Measurements from ENCODE around the gene DHX35. TPM values are rescaled to one million over a fixed set of nuclear protein-coding genes. Genes with fewer than 3 reads are reported as not detected.
A peak's percentile ranks its signal among the peaks of the same experiment; 100 is the strongest.

The DHX35 gene
- total RNA-seq, 4 donors from 2014 or later = 4.4 to 14.7 (median 10.8) TPM

DNA sequence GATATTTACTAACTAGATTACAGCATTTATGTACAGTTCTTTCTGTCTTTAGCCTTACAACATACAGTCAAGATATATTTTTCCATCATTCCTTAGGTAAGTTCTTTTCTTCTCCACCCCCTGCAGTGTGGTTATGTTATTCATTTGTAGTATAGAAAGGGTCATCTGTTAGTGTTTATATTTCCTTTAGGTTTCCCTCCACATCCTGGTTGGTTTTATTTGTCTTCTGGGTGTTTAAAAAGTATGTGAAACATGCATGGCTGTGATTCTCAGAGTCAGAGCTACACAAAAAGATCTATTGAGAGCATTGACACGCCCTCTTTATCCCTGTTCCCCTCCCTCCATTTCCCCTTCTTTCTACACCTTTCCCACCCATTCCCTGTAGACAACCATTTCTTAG lies 20.1 kb downstream of the DHX35 start:
- 67 to 84% methylated on average over 1 of the region's 1 CpG for WGBS, 2 donors
- peaks cover 0 to 23% (median 0%) of the 10 kb centered on the region in 3 donors for H3K36me3 ChIP-seq
- H3K4me1 ChIP-seq = peaks cover 10 to 41% (median 17%) of the 10 kb centered on the region in 3 donors
- intact Hi-C loops (cut with DNase I) = no loop called here
- H3K9me3 ChIP-seq = no peaks in the 10 kb centered on the region
- no peak for DNase-seq
- no peak for TF ChIP-seq POLR2A (IDR thresholded peaks at IDR 0.05)
- TF ChIP-seq, protein P1, sequence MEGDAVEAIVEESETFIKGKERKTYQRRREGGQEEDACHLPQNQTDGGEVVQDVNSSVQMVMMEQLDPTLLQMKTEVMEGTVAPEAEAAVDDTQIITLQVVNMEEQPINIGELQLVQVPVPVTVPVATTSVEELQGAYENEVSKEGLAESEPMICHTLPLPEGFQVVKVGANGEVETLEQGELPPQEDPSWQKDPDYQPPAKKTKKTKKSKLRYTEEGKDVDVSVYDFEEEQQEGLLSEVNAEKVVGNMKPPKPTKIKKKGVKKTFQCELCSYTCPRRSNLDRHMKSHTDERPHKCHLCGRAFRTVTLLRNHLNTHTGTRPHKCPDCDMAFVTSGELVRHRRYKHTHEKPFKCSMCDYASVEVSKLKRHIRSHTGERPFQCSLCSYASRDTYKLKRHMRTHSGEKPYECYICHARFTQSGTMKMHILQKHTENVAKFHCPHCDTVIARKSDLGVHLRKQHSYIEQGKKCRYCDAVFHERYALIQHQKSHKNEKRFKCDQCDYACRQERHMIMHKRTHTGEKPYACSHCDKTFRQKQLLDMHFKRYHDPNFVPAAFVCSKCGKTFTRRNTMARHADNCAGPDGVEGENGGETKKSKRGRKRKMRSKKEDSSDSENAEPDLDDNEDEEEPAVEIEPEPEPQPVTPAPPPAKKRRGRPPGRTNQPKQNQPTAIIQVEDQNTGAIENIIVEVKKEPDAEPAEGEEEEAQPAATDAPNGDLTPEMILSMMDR (IDR thresholded peaks at IDR 0.05) = no peak
- H3K27ac ChIP-seq = no peak overlapping the region
- H3K27me3 ChIP-seq = no peaks in the 10 kb centered on the region
- H3K4me3 ChIP-seq = no peak overlapping the region

DNA sequence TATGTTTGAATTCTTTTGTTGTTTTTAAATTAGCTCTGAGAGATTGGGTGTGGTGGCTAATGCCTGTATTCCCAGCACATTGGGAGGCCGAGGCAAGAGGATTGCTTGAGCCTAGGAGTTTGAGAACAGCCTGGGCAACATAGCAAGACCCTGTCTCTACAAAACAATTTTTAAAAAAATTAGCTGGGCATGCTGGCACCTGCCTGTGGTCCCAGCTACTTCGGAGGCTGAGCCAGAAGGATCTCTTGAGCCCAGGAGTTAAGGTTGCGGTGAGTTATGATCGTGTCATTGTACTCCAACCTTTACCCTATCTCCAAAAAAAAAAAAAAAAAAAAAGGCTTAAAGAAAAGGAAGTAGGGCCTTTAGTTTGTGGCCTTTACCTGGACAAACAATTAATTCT lies 22.9 kb downstream of the DHX35 start:
- TF ChIP-seq, protein P1 (IDR thresholded peaks at IDR 0.05) = no peak
- TF ChIP-seq POLR2A (IDR thresholded peaks at IDR 0.05) = no peak
- 59 to 62% methylated on average over 4 of the region's 4 CpGs for WGBS, 2 donors
- Histone ChIP-seq H3K4me3 (no peak overlapping the region), H3K9me3 (no peaks in the 10 kb centered on the region), H3K27ac (peak overlapping the region in 3 of 4 donors; percentile 70 to 79 (median 77)), H3K27me3 (no peaks in the 10 kb centered on the region), H3K4me1 (peaks cover 10 to 41% (median 17%) of the 10 kb centered on the region in 3 donors), H3K36me3 (peaks cover 0 to 26% (median 0%) of the 10 kb centered on the region in 3 donors)
- no peak for DNase-seq
- intact Hi-C loops (cut with DNase I) = no loop called here

DNA sequence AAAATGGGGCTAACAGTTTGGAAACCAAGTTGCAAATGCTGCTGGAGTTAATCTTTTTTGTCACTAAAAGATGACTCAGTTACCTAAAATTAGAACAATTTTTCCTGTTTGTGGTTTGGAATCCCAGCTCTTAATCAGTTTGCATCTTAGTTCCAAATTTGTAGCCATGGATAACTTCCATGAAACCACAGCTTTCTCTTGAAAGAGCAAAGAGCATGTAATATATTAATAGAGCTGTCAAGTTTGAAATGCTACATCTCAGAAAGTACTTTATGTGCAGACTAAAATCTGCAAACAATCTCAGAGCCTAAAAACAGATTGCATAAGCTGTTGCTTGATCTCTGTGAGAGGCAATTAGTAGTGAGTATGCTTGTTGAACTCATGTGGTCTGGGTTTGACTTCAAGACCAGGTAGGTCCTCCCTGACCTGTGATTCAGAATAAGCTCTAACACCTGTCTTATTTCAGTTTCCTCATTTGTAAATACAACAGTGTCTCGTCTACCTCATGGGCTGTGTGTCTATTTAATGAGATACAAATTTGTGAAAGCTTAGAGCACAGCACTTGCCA lies 23.5 kb downstream of the DHX35 start:
- Histone ChIP-seq H3K27me3 (no peaks in the 10 kb centered on the region), H3K4me3 (peak overlapping the region in 1 of 4 donors; percentile 25), H3K36me3 (peaks cover 0 to 33% (median 0%) of the 10 kb centered on the region in 3 donors), H3K4me1 (peaks cover 10 to 41% (median 17%) of the 10 kb centered on the region in 3 donors), H3K9me3 (no peaks in the 10 kb centered on the region), H3K27ac (peak overlapping the region in 3 of 4 donors; percentile 70 to 79 (median 77))
- DNase-seq = no peak
- WGBS, 2 donors = 44 to 47% methylated on average over 1 of the region's 1 CpG
- intact Hi-C loops (cut with DNase I) = no loop called here
- TF ChIP-seq POLR2A (IDR thresholded peaks at IDR 0.05) = no peak
- TF ChIP-seq, protein P1 (IDR thresholded peaks at IDR 0.05) = no peak

DNA sequence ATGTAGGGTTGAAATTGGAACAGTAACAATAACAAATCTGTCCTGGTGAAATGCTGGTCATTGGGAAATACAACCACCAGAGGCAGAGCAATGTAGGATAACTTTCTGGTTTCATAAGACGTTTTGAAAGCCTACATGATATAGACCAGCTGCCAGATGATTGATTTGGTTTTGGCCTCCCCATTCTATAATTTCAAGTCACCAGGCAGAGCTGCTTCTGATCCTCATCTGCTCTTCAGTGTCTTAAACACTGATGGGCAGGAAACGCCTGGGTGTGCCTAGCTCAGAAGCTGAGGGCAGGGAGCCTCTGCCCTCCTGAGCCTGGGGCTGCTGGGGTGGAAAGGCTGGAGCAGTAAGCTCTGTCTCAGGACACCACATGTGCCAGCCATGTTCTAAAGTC lies 24.5 kb downstream of the DHX35 start:
- WGBS, 2 donors = 50 to 69% methylated on average over 1 to 2 of the region's 2 CpGs
- peak overlapping the region; percentile 41 to 79 (median 74) for H3K27ac ChIP-seq

DNA sequence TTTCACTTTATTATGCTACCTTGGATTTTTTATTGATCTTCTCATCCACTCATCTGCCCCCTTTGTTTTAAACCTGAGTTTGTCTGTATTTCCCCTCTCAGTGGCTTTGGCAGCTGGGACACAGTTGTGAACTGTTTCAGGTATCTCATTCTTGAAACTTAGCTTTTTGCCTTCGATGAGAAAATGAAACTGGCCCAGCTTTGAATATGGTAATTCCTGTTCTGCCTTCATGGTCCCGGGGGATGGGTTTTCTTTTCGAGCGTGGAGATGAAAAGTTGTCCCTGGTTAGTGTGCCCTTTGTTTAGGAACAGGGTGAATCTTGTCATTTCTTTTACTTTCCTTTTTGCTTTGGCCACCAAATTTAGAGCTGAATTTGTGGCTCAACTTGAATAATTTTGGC lies 25.6 kb downstream of the DHX35 start:
- Histone ChIP-seq H3K27me3 (no peaks in the 10 kb centered on the region), H3K9me3 (no peaks in the 10 kb centered on the region), H3K4me3 (no peak overlapping the region), H3K36me3 (peaks cover 0 to 47% (median 0%) of the 10 kb centered on the region in 3 donors), H3K27ac (peak overlapping the region in 1 of 4 donors; percentile 79), H3K4me1 (peaks cover 10 to 36% (median 17%) of the 10 kb centered on the region in 3 donors)
- intact Hi-C loops (cut with DNase I) = no loop called here
- TF ChIP-seq, protein P1 (IDR thresholded peaks at IDR 0.05) = no peak
- TF ChIP-seq POLR2A (IDR thresholded peaks at IDR 0.05) = no peak
- WGBS, 2 donors = 60 to 84% methylated on average over 4 of the region's 4 CpGs
- DNase-seq = no peak

More for the DNA sequence above, 24.5 kb downstream of the DHX35 start:
- TF ChIP-seq, protein P1 (IDR thresholded peaks at IDR 0.05) = peak in 1 of 6 experiments; percentile 15
- TF ChIP-seq POLR2A (IDR thresholded peaks at IDR 0.05) = no peak
- Histone ChIP-seq H3K4me3 (no peak overlapping the region), H3K36me3 (peaks cover 0 to 41% (median 0%) of the 10 kb centered on the region in 3 donors), H3K9me3 (no peaks in the 10 kb centered on the region), H3K4me1 (peaks cover 10 to 41% (median 17%) of the 10 kb centered on the region in 3 donors), H3K27me3 (no peaks in the 10 kb centered on the region)
- intact Hi-C loops (cut with DNase I) = no loop called here
- DNase-seq = no peak

Measured in esophagus squamous epithelium (tissue), 5 donors.